ENCODE data around the gene REV3L.

Gene REV3L

DNA sequence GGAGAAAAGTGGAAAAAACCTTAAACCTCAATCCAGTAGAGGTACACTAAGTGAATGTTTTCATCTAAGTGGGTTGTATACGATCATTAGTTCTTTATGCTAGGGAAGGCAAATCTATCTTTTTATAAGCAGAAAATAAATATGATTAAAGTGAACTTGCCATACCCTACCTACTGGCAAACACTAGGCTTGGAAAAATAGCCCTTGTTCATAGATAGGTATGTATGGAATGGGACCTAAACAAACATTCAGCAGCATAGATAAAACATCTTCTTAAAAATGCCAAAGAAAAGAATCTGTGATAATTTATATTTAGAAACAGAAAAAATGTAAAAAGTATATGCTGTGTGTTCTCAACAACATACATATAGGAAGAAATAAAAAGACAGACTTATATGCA is 18.8 kb downstream of the REV3L start:
- no peak for DNase-seq

DNA sequence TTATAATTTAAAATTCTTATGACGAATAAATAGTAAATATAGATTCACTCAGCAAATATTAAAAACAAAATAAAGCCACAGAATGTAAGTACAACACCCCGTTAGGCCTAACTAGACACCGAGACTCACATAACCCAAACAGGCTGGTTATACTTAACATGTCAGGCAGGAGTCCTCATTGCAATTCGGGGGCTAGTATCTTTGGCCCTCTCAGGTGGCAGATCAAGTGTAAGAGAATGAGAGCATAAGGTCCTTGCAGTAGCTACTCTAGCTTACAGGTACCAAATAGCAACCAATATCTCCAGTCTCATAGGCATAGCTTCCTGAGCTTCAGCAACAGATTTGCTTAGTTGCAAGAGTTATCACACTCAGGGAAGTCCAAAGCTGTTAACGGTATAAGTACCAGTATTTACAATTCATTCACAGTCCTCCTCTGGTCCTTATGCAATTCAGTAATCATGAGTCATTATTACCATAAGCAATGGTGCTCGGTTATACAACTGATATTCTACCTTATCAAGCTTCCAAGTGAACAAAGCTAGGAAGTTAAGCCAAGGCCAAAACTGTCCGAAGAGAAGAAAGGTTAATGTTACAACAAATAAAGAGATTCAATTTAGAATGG is 20.1 kb downstream of the REV3L start:
- no peak for DNase-seq

DNA sequence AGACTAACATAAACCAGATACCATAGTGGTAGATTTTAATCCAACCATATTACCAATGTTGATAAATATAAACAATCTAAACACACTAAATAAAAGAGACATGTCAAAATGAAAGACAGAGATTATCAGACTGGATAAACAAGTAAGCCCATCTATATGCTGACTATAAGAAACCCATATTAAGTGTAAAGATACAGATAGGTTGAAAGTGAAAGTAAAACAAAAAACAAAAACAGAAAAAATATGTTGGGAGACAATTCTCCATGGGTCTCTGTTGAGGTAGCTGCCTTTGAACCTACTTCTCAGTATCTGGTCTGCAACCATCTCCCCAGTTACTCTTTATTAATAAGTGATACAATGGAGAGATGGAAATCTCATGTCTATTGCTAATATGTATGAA is 21.2 kb downstream of the REV3L start:
- no peak for DNase-seq

DNA sequence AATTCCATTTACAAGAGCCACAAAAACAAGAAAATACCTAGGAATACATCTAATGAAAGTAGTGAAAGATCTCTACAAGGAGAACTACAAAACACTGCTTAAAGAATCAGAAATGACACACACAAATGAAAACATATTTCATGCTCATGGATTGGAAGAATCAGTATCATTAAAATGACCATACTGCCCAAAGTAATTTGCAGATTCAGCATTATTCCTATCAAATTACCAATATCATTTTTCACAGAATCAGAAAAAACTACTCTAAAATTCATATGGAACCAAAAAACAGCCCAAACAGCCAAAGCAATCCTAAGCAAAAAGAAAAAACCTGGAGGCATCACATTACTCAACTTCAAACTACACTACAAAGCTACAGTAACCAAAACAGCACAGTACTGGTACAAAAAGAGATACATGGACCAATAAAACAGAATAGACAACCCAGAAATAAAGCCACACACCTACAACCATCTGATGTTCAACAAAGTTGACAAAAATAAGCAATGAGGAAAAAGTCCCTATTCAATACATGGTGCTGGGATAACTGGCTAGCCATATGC is 24.3 kb downstream of the REV3L start:
- DNase-seq: no peak

DNA sequence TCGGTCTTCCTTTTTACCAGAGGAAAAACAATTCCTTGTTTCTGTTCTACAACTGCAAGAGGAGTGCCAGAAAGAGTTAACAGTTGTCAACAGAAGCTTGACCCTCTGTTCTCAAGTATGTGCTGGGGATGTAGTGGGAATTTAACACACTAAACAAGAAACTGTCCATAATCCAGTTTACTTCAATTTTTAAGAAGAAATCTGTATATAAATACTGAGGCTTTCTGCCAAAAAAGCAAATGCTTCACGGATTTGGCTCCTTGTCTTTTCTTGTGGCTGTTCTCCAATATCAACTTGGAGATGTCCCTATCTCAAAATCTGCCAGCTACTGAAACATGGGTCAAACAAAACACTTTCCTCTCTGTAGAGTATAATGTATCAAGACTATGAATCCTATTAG is 26.8 kb downstream of the REV3L start:
- no peak for DNase-seq

DNA sequence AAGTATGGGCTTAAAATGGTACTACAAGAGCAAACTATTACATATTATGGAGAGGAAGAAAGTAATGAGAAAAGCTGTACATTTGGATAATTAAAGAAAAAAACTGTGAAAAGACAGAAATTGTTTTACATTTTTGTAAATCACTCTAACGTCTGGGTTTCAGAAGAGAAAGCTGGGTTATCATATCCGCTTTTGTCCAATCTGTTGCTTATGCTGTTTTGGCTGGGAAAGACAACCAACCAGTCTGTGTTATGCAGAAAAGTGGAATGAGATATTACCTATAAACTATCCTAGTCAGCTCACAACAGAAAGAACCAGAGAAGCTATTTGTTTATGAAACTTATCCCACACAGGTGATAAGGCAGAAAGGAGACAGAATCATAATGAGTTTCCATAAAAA is 32.4 kb downstream of the REV3L start:
- no peak for DNase-seq

DNA sequence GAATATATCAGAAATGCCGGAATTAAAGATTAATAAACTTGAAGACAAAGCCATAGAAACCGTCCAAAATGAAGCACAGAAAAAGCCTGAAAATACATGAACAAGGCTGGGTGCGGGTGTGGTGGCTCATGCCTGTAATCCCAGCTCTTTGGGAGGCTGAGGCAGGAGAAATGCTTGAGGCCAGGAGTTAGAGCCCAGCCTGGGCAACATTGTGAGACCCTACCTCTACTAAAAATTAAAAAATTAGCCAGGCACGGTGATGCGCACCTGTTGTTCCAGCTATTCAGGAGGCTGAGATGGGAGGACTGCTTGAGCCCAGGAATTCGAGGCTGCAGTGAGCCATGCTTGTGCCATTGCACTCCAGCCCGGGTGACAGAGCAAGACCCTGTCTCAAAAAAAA is 32.9 kb downstream of the REV3L start:
- DNase-seq: no peak

DNA sequence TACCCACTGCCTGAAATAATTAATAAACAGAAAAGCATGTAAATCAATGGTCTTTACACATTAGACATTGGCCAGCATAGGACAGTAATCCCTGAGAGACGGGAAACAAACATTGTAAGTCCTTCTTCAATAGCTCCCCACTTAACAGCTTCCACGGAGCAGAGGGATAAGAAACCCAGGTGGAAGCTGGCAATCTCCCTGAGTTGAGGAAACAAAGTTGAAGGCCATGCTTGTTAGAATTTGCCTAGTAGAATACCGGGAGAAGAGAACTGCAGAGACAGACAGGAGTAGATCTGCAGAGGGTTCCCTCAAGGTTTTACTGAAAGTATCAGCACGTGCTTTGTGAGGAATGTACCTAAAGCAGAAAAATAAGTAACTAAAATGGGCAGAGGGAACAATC is 33.9 kb downstream of the REV3L start:
- DNase-seq: no peak

DNA sequence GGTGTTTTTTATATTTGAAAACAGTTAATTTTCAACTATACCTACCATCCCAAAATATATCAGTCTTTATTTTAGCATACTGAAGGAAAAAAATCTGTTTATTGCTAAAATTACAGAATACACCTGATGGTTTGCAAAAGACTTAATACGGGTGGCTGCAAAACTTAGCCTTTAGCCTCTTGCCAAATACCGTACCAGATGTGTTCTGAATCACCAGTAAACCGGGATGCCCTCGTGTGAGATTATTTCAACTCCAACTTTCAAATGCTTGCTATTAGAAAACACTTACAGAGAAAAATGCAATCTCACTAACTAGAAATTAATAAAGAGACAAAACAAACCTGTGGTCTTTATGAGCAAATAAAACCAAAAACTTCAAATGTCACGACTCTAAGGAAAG is 36.0 kb downstream of the REV3L start:
- no peak for DNase-seq

DNA sequence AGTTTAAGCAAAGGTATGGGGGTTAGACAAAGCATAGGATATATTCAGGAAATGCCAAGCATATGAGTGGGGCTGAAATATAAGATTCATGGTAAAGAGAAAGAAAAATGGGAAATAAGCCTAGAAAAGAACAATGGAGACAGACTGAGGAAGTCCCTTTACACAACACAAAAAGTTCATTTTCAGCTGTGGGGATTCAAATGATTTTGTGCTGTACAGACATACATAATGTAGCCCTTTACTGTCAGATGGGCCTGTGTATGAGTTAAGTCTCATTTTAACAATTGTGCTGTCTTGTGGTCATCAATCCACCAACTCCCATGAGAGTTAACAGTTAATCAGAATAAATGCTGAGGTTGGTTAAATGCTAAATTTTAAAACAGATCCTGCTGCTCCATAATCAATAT is 37.2 kb downstream of the REV3L start:
- DNase-seq: no peak

DNA sequence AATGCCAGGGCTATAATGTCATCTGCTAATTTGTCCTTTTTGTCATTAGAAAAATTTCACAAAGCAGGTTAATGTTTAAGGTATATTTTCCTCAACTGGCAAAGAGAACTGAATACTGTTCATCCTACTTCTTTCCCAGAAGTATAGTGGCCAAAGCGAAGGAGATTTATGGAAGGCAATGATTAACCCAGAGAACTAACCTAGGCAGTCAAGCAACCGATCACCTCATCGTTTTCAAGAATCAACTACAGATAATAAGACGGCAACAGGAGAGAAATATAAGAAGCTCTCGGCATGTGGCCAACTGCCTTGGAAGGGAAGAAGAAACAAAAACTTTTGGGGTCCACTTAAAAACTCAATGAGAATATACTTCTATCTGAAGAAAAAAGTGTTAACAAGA is 38.2 kb downstream of the REV3L start:
- DNase-seq: no peak

DNA sequence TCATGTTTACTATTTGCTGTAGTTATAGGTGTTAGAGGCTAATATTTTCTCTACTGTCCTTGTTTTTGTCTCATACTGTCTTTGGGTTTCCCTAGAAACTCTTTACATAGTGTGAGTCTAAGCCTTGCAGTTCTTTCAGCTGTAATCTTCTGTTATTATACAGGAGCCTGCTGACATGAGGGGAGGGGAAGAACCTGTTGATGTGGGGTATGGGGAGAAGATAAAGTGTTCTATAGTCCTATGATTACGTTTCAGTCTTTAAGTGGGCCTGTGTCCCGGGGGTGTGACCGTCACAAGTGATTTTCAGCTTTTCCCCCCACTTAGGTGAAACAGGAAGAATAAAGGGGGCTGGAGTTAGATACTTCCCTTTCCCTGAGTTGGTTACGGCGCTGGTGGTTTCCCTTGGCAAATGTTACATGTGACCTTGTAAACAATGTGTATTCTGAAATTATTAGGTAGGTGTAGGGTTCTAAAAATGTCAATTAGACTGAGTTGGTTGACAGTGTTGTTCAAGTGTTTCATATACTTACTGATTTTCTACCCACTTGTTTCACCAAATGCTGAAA is 41.3 kb downstream of the REV3L start:
- no peak for DNase-seq

DNA sequence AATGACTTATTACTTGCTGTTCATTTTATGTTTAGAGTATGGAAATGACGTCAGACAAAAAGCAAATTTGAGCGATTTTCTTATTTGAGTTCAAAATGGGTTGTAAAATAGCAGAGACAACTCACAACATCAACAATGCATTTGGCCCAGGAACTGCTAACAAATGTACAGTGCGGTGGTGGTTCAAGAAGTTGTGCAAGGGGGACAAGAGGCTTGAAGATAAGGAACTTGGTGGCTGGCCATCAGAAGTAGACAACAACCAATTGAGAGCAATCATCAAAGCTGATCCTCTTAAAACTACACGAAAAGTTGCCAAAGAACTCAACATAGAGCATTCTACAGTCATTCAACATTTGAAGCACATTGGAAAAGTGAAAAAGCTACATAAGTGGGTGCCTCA is 43.8 kb downstream of the REV3L start:
- DNase-seq: no peak

DNA sequence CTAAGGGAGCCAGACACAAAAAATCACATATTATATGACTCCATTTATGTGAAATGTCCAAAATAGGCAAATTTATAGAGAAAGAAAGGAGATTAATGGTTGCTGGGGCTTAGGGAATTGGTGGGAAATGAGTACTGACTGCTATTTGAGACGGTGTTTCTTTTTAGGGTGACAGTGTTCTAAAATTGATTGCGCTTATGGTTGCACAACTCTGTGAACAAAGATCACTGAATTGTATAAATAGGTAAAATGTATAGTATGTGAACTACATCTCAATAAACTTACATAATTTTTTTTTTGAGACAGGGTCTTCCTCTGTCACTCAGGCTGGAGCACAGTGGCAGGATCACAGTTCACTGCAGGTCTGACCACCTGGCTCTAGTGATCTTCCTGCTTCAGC is 45.4 kb downstream of the REV3L start:
- DNase-seq: no peak

DNA sequence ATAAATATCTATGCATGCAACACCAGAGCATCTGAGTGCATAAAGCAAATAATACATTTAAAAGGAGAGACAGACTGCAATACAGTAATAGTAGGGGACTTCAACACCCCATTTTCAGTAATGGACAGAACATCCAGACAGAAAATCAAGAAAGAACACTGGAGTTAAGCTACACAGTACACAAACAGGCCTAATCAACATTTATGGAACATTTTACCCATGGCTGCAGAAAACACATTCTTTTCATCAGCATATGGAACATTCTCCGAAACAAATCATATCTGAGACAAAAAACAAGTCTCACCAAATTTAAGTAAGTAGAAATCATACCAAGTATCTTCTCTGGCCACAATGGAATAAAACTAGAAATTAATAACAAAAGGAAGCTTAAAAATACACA is 50.5 kb downstream of the REV3L start:
- no peak for DNase-seq

DNA sequence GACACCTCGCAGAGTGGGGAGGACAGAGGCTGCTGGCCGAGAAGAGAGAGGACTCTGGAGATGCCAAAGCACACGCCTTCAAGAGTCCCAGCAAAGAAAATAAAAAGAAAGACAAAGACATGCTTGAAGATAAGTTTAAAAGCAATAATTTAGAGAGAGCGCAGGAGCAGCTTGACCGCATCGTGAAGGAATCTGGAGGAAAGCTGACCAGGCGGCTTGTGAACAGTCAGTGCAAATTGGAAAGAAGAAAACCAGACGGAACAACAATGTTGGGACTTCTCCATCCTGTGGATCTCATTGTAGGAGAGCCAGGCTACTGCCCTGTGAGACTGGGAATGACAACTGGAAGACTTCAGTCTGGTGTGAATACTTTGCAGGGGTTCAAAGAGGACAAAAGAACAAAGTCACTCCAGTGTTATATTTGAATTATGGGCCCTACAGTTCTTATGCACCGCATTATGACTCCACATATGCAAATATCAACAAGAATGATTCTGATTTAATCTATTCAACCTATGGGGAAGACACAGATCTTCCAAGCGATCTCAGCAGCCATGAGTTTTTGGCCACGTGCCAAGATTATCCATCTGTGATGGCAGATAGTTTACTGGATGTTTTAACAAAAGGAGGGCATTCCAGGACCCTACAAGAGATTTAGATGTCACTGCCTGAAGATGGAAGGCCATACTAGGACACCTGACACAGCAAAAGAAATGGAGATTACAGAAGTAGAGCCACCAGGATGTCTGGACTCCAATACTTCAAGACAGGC is 52.2 kb downstream of the REV3L start:
- no peak for DNase-seq

DNA sequence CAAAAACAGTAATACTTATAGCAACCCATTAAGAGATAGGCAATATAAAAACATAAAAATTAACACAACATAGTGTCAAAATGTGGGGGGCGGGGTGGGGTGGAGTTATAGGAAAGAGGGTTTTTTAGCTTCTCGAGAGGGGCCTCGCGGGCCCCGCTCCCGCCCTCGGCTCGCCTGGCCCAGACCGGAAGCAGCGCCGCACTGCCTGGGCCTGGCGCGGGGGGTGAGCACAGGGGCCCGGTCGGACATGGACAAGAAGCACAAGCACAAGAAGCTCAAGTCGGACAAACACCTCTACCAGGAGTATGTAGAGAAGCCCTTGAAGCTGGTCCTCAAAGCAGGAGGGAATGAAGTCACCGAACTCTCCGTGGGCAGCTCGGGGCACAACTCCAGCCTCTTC is 53.4 kb downstream of the REV3L start:
- no peak for DNase-seq

DNA sequence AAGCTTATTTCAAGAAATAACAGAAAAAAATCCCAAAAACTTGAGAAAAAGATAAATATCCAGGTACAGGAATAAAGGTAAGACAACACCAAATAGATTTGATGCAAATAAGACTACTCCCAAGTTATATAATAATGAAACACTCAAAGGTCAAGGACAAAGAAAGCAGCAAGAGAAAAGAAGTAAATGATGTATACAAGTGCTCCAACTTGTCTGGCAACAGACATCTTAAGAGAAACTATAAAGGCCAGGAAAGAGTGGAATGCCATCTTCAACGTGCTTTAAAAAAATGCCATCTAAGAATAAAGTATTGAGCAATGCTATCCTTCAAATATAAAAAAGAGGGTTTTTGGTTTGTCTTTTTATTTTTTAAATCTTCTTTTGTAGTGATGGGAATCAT is 54.2 kb downstream of the REV3L start:
- DNase-seq: no peak

DNA sequence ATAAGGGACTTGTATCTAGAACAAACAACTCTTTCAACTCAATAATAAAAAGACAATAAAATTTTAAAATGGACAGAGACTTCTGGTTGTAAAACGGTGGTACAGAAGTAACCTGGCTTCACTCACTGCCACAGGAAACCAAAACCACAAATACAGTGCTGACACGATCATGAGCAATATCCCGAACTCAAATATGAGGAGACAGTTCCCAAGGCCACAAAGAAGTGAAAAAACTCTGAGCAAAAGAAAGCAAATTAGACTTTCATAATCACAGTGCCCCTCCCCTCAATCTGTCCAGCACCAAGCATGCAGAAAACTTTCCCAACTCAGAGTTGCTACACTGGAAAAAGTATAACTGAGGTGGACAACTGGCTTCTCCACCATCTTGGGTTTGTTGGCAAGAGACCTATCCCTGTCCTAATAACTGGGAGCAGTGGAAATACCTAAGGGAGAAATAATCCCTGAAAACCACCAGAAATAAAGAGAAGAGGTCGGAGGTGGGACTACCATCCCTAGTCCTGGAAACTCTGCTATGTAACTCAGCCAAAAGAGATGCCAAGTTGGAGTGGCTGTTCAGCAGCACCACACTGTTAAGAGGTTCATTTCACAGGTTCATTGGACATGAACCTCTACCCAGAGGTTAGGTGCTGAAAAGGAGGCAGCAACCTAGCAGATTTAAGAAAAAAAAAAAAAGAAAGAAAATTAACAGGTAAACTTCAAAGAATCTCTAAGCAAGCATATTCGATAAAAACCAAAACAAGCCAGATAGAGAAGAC is 55.5 kb downstream of the REV3L start:
- no peak for DNase-seq

DNA sequence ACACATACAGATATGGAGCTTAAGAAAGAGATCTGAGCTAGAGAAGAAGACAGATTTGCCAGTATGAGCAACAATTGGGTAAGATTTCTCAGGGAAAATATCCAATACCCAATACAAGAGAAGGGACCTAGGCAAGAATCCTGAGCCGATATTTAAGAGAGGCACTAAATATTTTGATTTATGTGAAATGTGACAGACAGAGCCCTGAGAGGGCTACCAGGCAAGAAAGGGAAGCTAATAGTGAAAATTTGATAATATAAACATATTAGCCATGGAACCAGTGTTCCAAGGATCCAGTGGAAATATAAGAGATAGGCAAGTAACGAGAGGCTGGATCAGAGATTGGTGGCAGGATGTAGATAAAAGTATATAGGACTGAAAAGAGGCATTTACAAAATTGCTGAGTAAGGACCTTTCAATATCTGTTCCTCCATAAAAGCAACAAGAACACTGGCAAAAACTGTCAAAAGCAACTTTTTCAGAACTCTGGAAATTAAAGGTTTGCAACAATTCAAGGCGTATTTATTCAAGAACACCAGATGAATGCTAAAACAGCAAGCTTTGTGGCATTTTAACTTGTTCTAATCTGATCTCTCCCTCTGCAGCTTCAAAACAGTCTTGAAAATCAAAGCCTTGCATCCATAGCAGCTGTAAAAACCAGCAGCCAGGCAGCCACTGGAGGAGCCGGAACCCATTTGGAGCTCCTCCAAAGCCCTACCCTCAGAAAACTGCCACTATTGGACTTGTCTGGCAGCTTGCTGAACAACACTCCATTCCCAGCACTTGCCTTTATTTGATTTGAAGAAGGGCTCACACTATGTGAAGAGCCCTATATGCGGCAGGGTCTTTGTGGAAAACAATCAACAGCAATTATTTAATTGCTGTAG is 58.8 kb downstream of the REV3L start:
- DNase-seq: peak in 1 of 3 experiments; percentile 15

DNA sequence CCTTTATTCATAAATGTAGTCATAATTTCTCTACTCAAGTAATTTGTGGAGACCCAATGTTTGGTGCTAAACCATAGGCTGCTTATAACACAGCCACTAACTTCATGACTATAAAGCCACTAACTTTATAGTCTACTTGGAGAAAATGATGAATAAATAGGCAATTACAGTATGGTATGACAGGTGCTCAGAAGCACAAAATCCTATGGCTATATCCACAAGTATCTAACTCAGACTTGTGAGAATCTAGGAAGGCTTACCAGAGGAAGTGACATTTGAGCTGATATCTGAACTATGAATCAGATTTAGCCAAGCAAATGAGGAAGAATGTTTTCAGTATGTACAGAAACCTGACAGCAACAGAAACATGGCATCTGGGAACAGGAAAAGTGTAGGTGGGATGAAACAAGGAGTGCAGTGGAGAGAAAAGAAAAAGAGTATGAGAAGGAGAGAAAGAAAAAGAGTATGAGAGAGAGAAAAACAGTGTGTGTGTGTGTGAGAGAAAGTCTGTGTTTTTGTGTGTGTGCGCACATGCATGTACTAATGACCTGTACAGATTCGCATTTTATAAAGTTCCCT is 59.9 kb downstream of the REV3L start:
- DNase-seq: no peak

Data from NCI-H1417 (cell line).